NT2/D1 (cell line): ENCODE measurements around the gene IL15RA.
"Not testable (repeated sequence)": the region's sequence is repeated elsewhere in the genome, so short reads cannot be mapped to it uniquely, and the experiment has no call there.

Source experiments
- DNase-seq: peaks from one replicate; pipeline ENCODE4 v3.0.0-alpha.2; 2011; ENCODE audit warnings: low read depth, low spot score
- H3K27me3 ChIP-seq: 2 replicates; pipeline ENCODE4 v1.6.0; 2011; ENCODE audit warnings: mild to moderate bottlenecking; ENCODE audit not compliant: insufficient read length, insufficient read depth
- H3K36me3 ChIP-seq: 2 replicates; pipeline ENCODE4 v1.6.1; 2011; ENCODE audit warnings: mild to moderate bottlenecking, low read length, mixed read lengths; ENCODE audit not compliant: insufficient read depth, insufficient read length
- H3K4me1 ChIP-seq: 2 replicates; pipeline ENCODE4 v1.5.1; 2011; ENCODE audit not compliant: insufficient read depth, insufficient read length
- H3K4me3 ChIP-seq: 2 replicates; pipeline ENCODE4 v1.5.1; 2011; ENCODE audit warnings: low read depth; ENCODE audit not compliant: insufficient read length
- H3K9ac ChIP-seq: 2 replicates; pipeline ENCODE4 v1.6.0; 2011; ENCODE audit warnings: low read depth; ENCODE audit not compliant: insufficient read length
- H3K9me3 ChIP-seq: 2 replicates; pipeline ENCODE4 v1.5.1; 2011; ENCODE audit warnings: mild to moderate bottlenecking, low read length; ENCODE audit not compliant: insufficient read depth
- SUZ12 ChIP-seq: IDR thresholded peaks from 2 replicates; pipeline ENCODE4 v1.6.1; 2011; ENCODE audit not compliant: insufficient read length, insufficient read depth; ENCODE audit errors: extremely low read depth
- YY1 ChIP-seq: IDR thresholded peaks from 2 replicates; pipeline ENCODE4 v1.6.1; 2011; ENCODE audit not compliant: insufficient read length, insufficient read depth
- ZNF274 ChIP-seq: IDR thresholded peaks from 2 replicates; pipeline ENCODE4 v1.6.1; 2011; ENCODE audit warnings: mild to moderate bottlenecking, low read depth, low read length

IL15RA gene

GRCh38 chr10:6010569-6010968, 33.2 kb upstream of the IL15RA start:
- Histone ChIP-seq H3K9ac (no peak overlapping the region), H3K4me1 (no peaks in the 10 kb centered on the region), H3K36me3 (no peaks in the 10 kb centered on the region), H3K4me3 (no peak overlapping the region), H3K9me3 (peaks cover 13% of the 10 kb centered on the region; the same call in 1 of the 2 replicates), H3K27me3 (no peaks in the 10 kb centered on the region)
- no peak for TF ChIP-seq YY1
- no peak for TF ChIP-seq ZNF274
- no peak for TF ChIP-seq SUZ12
- no peak for DNase-seq

- Histone ChIP-seq H3K9me3 (peaks cover 13% of the 10 kb centered on the region; the same call in 1 of the 2 replicates), H3K9ac (no peak overlapping the region), H3K4me1 (no peaks in the 10 kb centered on the region), H3K27me3 (no peaks in the 10 kb centered on the region), H3K4me3 (no peak overlapping the region), H3K36me3 (no peaks in the 10 kb centered on the region)
- TF ChIP-seq SUZ12: no peak
- TF ChIP-seq YY1: no peak
- no peak for TF ChIP-seq ZNF274
- no peak for DNase-seq
These were observed 32.6 kb upstream of the IL15RA start for GRCh38 chr10:6009961-6010360.

GRCh38 chr10:6009150-6009549, 31.8 kb upstream of the IL15RA start:
- no peaks in the 10 kb centered on the region for H3K4me1 ChIP-seq
- TF ChIP-seq YY1 (no peak), SUZ12 (no peak), ZNF274 (no peak)

GRCh38 chr10:6008497-6009142, 31.3 kb upstream of the IL15RA start:
- TF ChIP-seq ZNF274: no peak
- no peak for TF ChIP-seq YY1
- no peak for TF ChIP-seq SUZ12
- H3K9ac ChIP-seq: no peak overlapping the region
- peaks cover 13% of the 10 kb centered on the region; the same call in 1 of the 2 replicates for H3K9me3 ChIP-seq
- H3K27me3 ChIP-seq: no peaks in the 10 kb centered on the region
- H3K4me3 ChIP-seq: no peak overlapping the region
- H3K36me3 ChIP-seq: no peaks in the 10 kb centered on the region
- no peak for DNase-seq
- H3K4me1 ChIP-seq: no peaks in the 10 kb centered on the region

More at GRCh38 chr10:6009150-6009549, 31.8 kb upstream of the IL15RA start:
- DNase-seq: no peak
- no peak overlapping the region for H3K4me3 ChIP-seq
- peaks cover 13% of the 10 kb centered on the region; the same call in 1 of the 2 replicates for H3K9me3 ChIP-seq
- no peak overlapping the region for H3K9ac ChIP-seq
- H3K36me3 ChIP-seq: no peaks in the 10 kb centered on the region
- H3K27me3 ChIP-seq: no peaks in the 10 kb centered on the region

GRCh38 chr10:6006991-6007390, 29.6 kb upstream of the IL15RA start:
- no peak for TF ChIP-seq ZNF274
- Histone ChIP-seq H3K4me1 (no peaks in the 10 kb centered on the region), H3K27me3 (no peaks in the 10 kb centered on the region), H3K9ac (no peak overlapping the region), H3K9me3 (peaks cover 13% of the 10 kb centered on the region; the same call in 1 of the 2 replicates), H3K4me3 (no peak overlapping the region), H3K36me3 (no peaks in the 10 kb centered on the region)
- no peak for DNase-seq

GRCh38 chr10:6006546-6006945, 29.2 kb upstream of the IL15RA start:
- TF ChIP-seq YY1: no peak
- TF ChIP-seq ZNF274: no peak
- no peak for TF ChIP-seq SUZ12
- H3K27me3 ChIP-seq: no peaks in the 10 kb centered on the region
- peaks cover 13% of the 10 kb centered on the region; the same call in 1 of the 2 replicates for H3K9me3 ChIP-seq
- no peak overlapping the region for H3K4me3 ChIP-seq
- no peak overlapping the region for H3K9ac ChIP-seq
- H3K36me3 ChIP-seq: no peaks in the 10 kb centered on the region
- DNase-seq: no peak
- no peaks in the 10 kb centered on the region for H3K4me1 ChIP-seq

GRCh38 chr10:6005856-6006395, 28.6 kb upstream of the IL15RA start:
- no peak for TF ChIP-seq ZNF274
- TF ChIP-seq YY1: no peak
- no peak for TF ChIP-seq SUZ12
- no peak overlapping the region for H3K9ac ChIP-seq

GRCh38 chr10:6005161-6005804, 27.9 kb upstream of the IL15RA start:
- not testable (repeated sequence) for H3K36me3 ChIP-seq, H3K4me1 ChIP-seq, H3K9ac ChIP-seq, DNase-seq, H3K27me3 ChIP-seq, H3K4me3 ChIP-seq
- H3K9me3 ChIP-seq: peaks cover 13% of the 10 kb centered on the region; the same call in 1 of the 2 replicates

More at GRCh38 chr10:6005856-6006395, 28.6 kb upstream of the IL15RA start:
- Histone ChIP-seq H3K9me3 (peaks cover 13% of the 10 kb centered on the region; the same call in 1 of the 2 replicates), H3K4me1 (no peaks in the 10 kb centered on the region), H3K4me3 (no peak overlapping the region), H3K36me3 (no peaks in the 10 kb centered on the region), H3K27me3 (no peaks in the 10 kb centered on the region)
- DNase-seq: no peak
